ENCODE measurements around the gene CELSR1.
A peak's percentile ranks its signal among the peaks of the same experiment; 100 is the strongest.
"Not testable (repeated sequence)": the region's sequence is repeated elsewhere in the genome, so short reads cannot be mapped to it uniquely, and the experiment has no call there.

The CELSR1 gene

DNA sequence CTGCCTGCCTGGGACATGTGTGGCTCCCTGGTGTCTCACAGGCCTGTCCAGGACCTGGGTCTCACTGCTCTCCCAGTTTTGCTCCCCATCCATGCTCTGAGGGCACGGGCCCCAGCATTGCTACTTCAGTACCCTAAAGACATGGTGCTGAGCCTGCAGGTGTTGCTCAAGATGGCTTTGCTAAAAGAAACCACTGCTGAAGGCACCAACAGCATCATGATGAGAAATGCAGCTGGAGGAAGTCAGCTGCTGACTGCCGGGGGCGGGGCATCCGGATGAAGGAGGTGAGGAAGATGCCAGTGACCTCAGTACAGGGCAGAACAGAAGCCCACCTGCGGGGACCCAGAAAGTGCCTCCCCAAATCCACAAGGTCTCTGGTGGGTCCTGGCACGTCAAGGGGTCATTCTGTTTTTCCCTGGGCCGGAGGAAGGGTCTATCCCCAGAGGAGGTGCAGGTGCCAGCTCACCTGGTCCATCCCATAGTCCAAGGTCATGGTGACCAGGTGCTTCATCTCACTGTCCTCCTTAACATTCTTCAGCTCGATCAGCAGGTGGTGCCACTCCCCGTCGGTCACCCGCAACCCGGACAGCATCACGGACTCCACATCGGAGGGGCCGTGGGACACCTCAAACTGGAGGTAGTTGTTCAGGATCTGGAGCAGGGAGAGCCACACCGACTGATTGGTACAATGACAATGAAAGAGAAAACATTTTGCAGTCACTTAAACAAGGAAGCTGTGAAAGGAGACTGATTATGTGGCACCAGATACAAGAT lies 138.0 kb downstream of the CELSR1 start:
- intact Hi-C loops (cut with DNase I), result no loop called here

DNA sequence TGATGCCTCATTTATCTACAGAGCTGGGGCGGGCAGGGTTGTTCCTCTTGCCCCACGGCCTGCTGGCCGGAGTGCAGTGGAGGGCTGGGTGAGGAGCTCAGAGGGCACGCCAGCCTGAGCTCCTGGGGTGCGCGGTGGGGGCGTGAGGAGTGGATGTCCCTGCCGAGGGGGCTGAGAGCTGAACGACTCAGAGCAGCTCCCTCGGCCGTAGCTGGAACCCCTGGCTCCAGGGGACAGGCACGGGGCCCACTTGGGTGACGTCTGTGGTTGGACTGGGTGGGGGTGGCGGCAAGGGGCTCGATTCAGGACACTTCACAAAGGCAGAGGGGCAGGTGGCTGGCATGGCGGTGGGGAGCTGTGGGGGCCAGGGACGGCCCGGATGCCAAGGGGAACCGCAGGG lies 139.5 kb downstream of the CELSR1 start:
- no peak for DNase-seq
- intact Hi-C loops (cut with DNase I), result no loop called here

More for the DNA sequence above, 138.0 kb downstream of the CELSR1 start:
- DNase-seq, result no peak

DNA sequence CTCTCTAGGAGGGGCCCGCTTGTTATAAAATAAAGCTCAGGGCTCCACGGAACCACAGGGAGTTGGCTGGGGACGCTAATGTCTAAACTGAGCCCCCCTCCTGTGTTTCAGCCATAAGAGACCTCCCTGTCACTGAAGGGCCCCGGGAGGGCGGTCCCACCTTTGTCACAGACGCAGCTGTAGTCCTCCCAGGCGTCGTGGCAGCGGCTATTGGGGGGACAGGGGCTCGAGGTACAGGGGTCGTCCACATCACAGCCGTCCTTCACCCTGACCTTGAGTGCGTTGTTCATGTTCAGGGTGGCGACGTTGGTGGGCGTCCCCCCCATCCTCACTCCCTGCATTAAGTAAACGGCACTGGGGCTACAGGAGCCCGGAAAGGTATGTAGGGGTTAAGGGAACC lies 139.9 kb downstream of the CELSR1 start:
- DNase-seq, result no peak
- intact Hi-C loops (cut with DNase I), result no loop called here

DNA sequence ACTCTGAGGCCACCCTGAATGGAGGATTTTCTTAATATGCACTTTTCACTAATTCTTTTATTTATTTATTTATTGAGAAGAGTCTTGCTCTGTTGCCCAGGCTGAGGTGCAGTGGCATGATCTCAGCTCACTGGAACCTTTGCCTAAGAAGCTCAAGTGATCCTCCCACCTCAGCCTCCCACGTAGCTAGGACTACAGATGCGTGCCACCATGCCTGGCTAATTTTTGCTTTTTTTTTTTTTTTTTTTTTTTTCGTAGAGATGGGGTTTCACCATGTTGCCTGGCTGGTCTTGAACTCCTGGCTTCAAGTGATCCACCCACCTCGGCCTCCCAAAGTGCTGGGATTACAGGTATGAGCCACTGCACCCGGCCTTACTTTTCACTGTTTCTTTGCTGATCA lies 140.4 kb downstream of the CELSR1 start:
- DNase-seq; intact Hi-C loops (cut with DNase I): not testable (repeated sequence)

DNA sequence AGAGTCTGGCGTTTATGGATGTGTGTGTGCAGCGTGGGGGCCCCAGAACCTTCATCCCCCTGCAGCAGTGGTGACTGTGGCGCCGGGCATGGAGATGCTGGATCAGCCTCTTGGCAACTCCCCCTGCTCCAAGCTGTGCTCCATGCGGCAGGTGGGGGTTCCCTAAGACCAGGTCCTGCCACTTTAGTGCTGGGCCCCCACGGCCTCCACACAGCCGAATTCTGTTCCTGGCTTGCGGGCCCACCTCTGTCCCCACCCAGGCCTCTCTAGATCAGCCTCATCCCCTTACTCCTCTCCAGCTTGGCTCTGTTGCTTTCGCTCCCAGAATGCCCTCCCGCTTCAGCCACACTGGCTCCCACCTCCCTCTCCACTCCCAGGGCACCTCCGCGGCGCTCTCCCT lies 142.3 kb downstream of the CELSR1 start:
- intact Hi-C loops (cut with DNase I), result no loop called here
- no peak for DNase-seq

DNA sequence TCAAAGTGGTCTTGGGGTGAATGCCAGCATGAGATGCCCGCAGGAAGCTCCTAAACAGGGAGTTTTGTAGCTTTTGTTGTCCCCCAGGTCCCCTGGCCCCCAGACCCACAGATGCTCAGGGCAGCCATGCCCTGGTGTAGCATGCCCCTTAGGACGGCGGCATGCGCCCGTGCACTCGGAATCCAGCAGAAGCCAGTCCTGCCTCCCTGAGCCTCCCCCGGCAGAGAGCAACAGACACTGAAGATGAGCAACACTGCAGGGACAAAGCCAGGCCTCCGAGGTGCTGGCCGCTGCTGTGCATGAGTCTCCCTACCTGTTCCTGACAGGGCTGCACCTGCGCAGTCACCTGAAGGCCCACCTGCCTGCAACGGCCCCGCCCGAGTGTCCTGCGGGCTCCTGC lies 142.8 kb downstream of the CELSR1 start:
- DNase-seq, result no peak
- intact Hi-C loops (cut with DNase I), result no loop called here

DNA sequence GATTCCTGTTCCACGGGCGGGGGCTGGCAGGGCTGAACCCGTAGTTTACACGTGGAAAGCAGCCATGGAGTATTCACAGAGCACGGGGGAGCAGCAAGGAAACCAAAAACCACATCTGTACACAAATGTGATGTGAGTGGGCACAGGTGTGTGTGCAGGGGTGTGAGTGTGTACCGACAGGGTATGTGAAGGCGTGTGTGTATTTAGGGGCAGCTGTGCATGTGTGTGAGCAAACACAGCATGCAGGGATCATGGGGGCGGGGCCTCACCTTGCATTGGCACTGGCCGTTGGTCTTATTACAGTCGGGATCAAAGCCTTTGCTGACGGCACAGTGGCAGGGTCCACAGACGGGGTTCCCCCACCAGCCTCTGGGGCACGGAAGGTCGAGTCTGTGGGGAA lies 143.5 kb downstream of the CELSR1 start:
- intact Hi-C loops (cut with DNase I), result no loop called here

DNA sequence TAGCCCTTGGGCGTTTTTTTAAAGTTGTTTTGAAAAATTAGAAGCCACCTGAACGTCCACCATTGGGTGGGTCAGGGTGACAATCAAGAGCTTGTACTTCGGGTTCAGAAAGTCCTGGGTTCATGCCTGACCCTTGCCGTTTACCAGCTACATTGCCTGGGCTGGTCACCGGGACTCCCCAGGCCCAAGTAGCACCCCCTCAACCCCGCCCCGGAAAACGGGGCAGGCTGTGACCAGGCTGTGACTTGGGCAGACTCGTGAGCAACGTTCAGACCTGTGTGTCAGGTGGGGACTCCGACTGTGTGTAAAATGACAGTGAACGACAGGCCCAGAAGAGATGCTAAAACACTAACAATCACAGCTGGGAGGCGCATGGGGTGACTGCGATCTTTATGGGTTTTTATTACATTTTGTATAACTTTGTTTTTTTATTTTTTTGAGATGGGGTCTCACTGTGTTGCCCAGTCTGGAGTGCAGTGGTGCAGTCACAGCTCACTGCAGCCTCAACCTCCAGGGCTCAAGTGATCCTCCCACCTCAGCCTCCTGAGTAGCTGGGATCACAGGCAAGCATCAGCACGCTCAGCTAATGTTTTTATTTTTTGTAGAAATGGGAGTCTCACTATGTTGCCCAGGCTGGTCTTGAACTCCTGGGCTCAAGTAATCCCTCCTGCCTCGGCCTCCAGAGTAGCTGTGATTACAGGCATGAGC lies 145.1 kb downstream of the CELSR1 start:
- intact Hi-C loops (cut with DNase I), result no loop called here
- no peak for DNase-seq

More for the DNA sequence above, 143.5 kb downstream of the CELSR1 start:
- DNase-seq, result no peak

DNA sequence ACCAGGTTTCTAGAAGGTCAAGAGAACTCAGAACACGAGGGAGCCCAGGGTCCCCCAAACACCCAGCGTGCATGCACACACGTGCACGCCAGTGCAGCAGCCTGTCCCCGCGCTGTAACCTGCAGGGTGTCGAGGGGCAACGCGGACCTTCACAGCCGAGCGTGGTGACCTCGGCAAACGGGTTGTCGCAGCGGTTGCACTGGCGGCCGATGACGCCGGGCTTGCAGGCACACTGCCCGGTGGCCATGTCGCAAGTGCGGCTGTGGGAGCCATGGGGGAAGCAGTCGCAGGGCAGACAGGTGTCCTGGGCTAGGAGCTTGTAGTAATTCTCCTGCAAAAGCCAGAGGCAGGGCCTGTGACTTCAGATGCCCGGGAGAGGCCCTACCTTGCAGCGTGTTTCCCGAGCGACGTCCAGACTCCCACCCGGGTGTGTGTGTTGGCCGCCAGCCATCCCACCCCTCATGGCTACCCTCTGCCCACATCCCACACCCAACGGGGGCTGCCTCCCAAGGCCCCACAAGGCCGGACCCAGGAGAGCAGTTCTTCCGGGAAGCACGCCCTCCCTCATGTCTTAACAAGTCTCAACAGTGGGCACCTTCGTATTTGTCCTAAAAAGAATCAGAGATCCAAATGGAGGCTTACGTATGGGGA lies 145.8 kb downstream of the CELSR1 start:
- intact Hi-C loops (cut with DNase I), result no loop called here
- DNase-seq, result no peak

DNA sequence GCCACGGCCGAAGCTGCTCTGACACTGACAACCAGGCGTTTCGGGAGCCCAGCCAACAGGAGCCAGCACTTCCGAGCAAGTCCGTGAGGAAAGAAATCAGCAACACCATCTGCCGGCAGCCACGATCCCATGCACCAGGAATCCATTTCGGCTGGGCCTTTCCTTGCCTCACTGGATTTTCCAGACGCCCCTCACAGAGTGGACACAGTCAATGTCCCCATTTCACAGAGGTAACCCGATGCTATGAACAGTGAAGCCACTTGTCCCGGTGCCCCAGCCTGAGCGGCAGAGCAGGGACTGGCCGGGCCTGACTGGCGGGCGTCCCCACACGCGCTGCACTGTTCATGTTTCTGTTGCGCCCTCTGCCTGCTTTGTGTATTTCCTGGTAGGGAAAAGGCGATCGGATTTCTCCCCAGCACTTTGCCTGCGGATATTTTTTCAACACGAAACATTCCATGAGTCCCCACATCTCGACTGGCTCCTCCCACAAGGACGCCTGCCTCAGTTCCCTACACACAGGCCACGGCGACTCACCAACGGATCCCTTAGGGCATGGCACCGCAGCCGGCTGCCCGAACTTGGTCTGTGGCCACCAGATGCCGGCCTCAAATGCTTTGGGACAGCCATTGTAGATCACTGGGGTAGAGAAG lies 146.6 kb downstream of the CELSR1 start:
- intact Hi-C loops (cut with DNase I), result no loop called here
- peak in 23 of 42 donors; percentile 11 to 64 (median 23) for DNase-seq

DNA sequence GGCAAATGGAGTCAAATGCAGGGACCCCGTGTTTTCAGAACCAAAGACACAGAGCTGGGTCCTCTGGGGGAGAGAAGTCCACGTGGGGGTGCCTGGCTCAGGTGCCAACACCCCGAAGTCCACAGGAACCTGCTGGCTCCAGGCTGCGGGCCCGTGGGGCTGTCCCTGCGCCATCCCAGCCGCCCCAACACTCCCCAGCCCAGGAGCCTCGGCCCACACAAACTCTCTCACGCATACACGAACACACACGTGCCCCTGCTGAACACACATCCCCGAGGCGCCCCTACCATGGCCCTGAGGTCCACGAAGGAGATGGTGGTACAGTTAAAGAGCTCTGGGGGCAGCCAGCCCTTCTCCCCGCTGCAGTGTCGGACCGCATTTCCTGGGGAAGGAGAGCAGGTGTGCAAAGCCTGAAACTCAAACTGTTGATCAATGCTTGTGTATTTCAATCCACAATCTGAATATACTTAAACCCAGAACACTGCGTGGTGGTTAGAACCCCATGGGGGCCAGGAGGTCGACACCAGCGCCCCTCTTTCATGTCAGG lies 147.2 kb downstream of the CELSR1 start:
- intact Hi-C loops (cut with DNase I), result no loop called here
- DNase-seq, result no peak

DNA sequence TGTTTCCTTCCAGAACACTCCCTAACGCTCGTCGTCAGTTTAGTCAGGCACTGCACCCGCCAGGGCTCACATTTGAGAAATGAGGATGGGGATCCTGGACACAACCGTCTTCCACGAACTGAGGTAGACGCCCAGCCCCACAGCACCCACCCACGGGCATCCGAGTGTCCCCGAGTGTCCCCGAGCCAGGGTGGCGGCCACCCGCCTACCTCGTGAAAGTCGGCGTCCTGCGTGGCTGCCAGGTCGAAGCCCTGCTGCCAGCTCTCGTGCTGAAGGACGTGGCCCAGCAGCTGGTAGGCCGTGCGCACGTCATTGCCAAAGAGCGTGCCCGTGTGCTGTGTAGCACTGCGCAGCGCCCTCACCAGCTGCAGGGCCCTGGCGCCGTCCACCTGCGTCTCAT lies 148.3 kb downstream of the CELSR1 start:
- intact Hi-C loops (cut with DNase I), result no loop called here
- DNase-seq, result no peak

DNA sequence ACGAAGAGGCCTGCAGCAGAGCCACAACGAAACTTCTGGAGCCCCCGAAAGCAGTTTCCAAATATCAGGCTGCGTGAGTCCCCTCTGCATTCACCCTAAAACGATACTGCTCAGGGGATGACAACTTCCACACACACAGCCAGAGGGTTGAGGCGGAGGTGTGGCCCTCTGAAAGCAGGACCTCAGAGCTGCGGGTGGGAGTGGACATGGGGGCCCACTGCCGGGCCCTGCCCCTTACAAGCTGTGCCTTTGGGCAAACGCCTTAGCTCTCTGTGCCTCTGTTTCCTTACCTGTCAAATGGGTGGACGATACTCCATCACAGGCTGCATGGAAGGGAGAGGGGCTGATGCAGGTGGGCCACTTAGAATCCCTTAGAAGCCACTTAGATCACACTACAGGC lies 148.8 kb downstream of the CELSR1 start:
- intact Hi-C loops (cut with DNase I), result no loop called here
- DNase-seq, result no peak

DNA sequence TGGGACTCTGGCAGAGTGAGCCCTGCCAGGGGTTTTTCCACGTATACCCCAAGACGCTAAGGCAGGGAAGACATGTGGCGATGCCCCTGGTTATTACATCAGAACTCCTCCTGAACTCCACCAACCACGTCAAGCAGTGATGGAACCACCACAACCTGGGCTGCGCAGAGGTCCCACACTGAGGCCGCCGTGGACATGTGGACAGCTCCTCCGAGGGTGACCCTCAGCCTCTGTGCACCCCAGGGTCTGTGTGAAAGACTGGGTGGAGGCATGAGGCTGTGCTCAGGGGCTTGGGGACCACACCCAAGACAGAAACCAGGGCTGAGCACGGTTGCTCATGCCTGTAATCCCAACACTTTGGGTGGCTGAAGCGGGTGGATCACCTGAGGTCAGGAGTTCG lies 149.7 kb downstream of the CELSR1 start:
- intact Hi-C loops (cut with DNase I), result no loop called here
- no peak for DNase-seq

DNA sequence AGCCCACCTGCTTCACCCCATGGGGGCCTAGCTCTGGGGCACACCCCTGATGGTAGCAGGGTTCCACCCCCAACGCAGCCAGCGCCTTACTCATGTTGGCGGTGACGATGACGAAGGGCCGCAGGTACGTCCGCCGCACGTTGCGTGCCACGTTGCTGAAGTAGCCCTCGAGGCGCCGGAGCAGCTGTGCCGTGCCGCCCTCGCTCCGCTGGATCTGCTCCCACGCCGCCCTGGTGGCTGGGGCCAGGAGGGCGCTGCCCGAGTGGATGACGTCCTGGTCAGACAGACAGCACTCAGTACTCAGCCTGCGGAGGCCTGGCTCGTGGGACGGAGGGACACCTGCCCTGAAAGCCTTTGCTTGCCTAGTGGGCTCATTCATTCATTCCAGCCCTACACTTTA lies 151.1 kb downstream of the CELSR1 start:
- DNase-seq, result no peak
- intact Hi-C loops (cut with DNase I), result no loop called here

DNA sequence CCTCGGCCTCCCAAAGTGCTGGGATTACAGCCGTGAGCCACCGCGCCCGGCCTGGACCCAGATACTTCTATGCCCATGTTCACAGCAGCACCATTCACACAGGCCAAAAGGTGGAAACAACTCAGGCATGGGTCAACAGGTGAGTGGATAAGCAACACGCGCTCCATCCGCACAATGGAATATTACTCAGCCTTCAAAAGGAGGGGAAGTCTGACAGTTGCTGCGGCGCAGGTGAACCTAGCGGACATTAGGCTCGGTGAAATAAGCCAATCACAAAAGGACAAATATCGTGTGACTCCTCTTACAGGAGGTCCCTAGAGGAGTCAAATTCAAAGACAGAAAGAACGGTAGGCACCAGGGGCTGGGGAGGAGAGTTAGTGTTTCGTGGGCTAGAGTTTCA lies 154.9 kb downstream of the CELSR1 start:
- intact Hi-C loops (cut with DNase I), result no loop called here
- no peak for DNase-seq

DNA sequence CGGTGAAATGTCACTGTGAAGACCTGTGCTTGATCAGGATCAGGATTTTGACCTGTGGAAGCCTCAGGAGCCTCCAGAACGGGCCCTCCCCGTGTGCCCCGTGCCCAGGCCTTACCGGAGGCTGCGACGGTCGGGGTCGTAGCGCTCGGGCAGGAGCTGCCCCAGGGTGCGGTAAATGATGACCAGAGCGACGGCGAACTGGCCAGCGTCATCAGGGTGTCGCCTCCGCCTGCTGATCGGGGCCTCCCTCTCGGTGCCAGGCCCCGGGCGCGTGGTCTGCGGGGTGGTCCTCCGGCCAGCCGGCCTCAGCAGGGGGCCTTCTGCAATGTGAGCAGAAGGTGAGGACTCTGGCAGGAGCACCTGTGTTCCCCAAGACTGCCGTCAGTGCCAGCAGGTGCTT lies 155.7 kb downstream of the CELSR1 start:
- DNase-seq, result no peak
- intact Hi-C loops (cut with DNase I), result no loop called here

DNA sequence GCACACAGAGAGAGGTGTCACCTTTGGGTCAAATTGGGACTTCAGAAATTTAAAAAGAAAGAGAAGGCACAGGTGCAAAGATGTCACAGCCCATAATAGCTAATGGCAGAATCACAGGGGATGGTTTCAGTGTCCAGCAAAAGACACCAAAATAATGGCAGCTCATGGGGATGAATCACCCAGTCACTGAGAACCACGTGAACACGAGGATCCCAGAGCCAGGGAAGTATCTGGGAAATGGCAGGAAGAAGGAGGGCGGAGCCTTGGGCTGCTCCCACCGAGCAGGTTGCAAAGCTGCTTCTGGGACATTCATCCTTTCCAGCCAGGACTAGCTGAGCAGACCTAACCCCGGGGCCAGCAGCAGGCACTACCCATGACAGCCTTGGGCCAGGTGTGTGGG lies 156.3 kb downstream of the CELSR1 start:
- DNase-seq, result no peak
- intact Hi-C loops (cut with DNase I), result no loop called here

DNA sequence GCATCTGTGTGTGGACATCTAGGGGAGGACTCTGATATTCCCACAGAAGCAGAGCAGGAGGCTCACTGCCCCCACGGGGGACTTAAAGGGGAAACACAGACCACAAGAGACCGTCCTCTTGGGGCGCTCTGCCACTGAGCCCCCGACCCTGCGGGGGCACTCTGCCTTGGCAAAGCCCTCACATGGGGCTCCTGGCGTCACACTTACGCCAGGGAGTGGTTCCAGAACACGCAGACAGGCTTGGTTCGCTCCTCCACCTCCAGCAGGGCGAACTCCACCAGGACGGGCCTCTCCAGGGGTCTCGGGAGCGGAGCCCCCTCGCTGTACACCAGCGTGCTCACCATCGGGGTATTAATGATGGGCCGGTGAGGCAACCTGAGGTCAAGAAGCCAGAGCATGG lies 156.8 kb downstream of the CELSR1 start:
- intact Hi-C loops (cut with DNase I), result no loop called here
- DNase-seq, result no peak

DNA sequence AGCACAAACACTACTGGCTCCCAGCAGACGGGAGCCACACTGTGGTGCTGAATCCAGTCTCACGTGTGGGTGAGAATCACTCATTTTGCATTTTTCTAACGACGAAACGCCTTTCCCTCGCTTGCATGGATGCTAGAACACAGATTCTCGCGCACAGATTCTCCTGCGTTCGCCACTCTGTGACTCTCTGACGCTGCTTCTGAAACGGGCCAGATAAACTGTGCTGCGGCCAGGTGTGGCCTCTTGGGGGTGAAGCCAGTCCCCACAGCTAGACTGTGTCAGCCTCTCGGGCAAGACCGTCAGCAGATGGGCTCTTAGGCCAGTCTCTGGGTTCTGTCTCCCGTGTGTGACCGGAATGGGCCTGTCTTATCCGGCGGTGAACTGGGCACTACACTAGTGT lies 157.4 kb downstream of the CELSR1 start:
- no peak for DNase-seq
- intact Hi-C loops (cut with DNase I), result no loop called here

Data from head of caudate nucleus (tissue), 42 donors.